Left forelimb (tissue), 1 donor: ENCODE measurements around the gene NNAT.

ENCODE experiments used
- DNase-seq: peaks from one replicate; pipeline ENCODE4 v3.0.0-alpha.2; 2018; ENCODE audit warnings: low spot score

Gene NNAT

DNA sequence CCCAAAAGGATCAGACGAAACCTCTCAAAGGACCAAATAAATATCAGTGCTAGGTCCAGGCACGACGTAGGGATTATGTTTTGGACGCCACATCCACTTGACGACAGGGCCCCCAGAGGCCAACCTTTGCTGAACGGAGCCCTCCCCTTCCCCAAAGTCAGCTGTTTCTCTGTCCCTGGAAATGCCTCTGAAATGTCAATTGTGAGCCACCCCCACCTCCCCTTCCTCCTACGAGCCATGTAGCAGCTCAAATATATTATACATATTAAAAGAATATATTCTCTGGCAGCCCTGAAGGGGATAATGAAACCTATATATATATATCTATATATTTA, 46.2 kb downstream of the NNAT start:
- no peak for DNase-seq

DNA sequence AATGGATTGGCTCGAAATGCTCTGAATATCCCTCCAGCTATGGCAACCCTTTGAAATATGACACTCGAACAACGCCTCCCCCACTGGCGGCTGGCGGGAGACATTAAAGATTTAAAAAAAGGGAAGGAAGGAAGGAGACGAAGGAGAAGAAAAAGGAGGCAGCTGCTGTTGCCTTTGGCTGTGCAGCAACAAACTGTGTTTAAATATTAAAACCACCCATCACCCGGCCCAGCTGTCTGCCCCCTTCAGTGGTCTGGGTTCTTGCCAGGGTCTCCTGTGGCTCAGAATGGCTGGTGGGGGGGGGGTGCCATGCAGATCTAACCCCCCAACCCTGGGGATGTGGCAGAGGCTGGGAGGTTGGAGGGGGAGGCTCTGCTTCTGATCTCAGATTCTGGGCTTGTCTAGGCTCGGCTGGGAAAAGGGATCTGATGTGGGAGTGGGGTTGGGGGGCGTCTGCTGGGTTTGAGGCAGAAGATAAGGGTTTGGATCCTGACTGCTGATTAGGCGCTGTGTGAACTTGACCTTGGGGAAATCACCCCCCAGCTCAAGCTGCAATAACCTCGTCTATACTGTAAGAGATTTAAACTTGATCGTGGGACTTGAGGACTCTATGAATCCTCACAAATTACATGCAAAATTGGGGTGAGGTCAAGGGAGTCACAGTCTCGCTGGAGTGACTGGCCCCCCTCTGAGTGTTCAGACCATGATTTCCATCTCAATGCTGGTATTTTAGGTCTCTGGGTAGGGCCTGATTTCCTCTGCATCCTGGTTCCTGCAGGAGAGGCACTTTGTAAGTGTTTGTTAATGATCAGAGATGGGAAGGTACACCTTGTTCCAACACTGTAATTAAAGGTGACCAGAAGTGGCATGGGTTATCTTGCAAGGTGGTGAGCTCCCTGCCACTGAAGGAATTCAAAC, 46.9 kb downstream of the NNAT start:
- DNase-seq: no peak

DNA sequence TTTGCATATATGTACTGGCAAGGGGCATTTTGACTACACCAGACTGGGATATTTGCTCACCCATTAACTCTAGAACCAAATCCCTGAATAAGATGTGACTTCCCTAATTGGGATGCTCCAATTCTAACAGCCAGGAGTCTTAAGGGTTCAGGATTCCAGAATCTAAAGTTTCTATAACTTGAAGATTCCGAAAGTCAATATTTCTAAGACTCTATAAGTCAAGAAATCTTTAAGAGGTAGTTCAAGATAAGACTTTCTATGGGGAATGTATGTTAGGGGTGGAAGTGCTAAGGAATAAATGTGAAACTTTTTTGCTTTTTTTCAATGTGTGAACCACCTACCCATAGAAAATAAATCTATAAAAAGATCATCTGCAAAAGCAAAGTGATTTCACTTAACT, 49.4 kb downstream of the NNAT start:
- DNase-seq: no peak

DNA sequence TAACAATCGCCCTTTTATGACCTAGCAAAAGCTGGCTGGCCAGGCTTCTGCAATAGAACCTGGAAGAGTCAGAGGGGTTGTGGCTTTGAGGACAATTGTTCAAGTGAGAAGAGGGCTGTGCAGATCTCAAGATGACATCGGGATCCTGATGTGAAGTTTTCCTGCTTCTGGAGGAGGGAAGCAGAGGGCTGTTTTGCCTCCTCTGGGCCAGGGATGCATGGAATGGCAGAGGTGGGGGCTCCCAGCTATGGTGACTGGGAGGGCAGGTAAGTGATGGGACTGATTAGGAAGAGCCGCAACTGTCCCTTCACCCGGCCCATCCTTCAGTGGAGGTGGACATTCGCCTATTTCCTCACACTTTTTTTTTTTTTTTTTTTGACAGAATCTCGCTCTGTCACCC, 50.0 kb downstream of the NNAT start:
- no peak for DNase-seq
